ENCODE results near the gene BTBD1. TPM values are rescaled to one million over a fixed set of nuclear protein-coding genes. Genes with fewer than 3 reads are reported as not detected.
"Not testable (repeated sequence)": the region's sequence is repeated elsewhere in the genome, so short reads cannot be mapped to it uniquely, and the experiment has no call there.

Gene BTBD1
- total RNA-seq, 1 experiment from 2014 or later: 80.0 TPM

GRCh38 chr15:83010709-83011270 is 56.3 kb downstream of the BTBD1 start (continued):
- TF ChIP-seq ATF3 (IDR thresholded peaks at IDR 0.05): no peak
- no peak for TF ChIP-seq EZH2phosphoT487 (IDR thresholded peaks at IDR 0.05; ENCODE audit: borderline replicate concordance)
- no peak; the same call in 1 of the 2 replicates for TF ChIP-seq CBX3 (IDR thresholded peaks at IDR 0.05; ENCODE audit: low read depth)
- TF ChIP-seq RAD21 (IDR thresholded peaks at IDR 0.05; ENCODE audit: low read depth): peak; percentile 72
- no peak; the same call in 1 of the 2 replicates for TF ChIP-seq MAX (IDR thresholded peaks at IDR 0.05)
- TF ChIP-seq SRF (IDR thresholded peaks at IDR 0.05; ENCODE audit: low read depth): no peak; the same call in 1 of the 2 replicates
- no peak for TF ChIP-seq POLR2A (IDR thresholded peaks at IDR 0.05; ENCODE audit: borderline replicate concordance, extremely low read depth, insufficient read depth, insufficient read length)
- TF ChIP-seq EZH2 (IDR thresholded peaks at IDR 0.05): no peak
- no peak for TF ChIP-seq TCF7L2 (IDR thresholded peaks at IDR 0.05; ENCODE audit: borderline replicate concordance, extremely low read depth, insufficient read depth, insufficient read length)
- TF ChIP-seq FOSL1 (IDR thresholded peaks at IDR 0.05; ENCODE audit: low read depth): no peak
- TF ChIP-seq ZNF274 (IDR thresholded peaks at IDR 0.05; ENCODE audit: low read depth, low read length): no peak

GRCh38 chr15:83000672-83001031 is 66.4 kb downstream of the BTBD1 start:
- H3K79me2 ChIP-seq (ENCODE audit: insufficient read depth, low read length); BruUV-seq (replicated peaks); H3K4me3 ChIP-seq (replicated peaks in 1 of 2; ENCODE audit: low read depth in 1 of 2, low read length in 2 of 2); H3K27me3 ChIP-seq (ENCODE audit: insufficient read depth, low read length); POLR2A ChIA-PET; H3K4me2 ChIP-seq (ENCODE audit: low read length); RAD21 ChIA-PET (ENCODE audit: low non-redundant PET in 1 of 2, low total read pairs in 2 of 2, uncharacterized antibody in 2 of 2, unreplicated experiment in 2 of 2); DNase-seq (ENCODE audit: low read depth, low spot score); H2AFZ ChIP-seq (ENCODE audit: low read depth, low read length, poor library complexity, severe bottlenecking); H3K9me3 ChIP-seq (ENCODE audit: control insufficient read depth in 1 of 2, insufficient read depth in 1 of 2, low read depth in 1 of 2, low read length in 2 of 2); H3K9ac ChIP-seq (ENCODE audit: low read length); H3K36me3 ChIP-seq (ENCODE audit: control insufficient read depth in 1 of 2, insufficient read depth in 2 of 2, low read length in 2 of 2); H3K9me2 ChIP-seq (ENCODE audit: insufficient read depth); H3K27ac ChIP-seq (ENCODE audit: low read depth, low read length); H3K4me1 ChIP-seq (ENCODE audit: control insufficient read depth in 1 of 2, insufficient read depth in 2 of 2, low read length in 2 of 2); H4K20me1 ChIP-seq (ENCODE audit: insufficient read depth): not testable (repeated sequence)
- CTCF ChIA-PET: interaction anchor here (1.2 to 1.8 kb wide), 2 partner anchors 11 to 151 kb away, joined by 3 to 10 read pairs; partner anchors contain the start of gene C15orf40
- peak; percentile 29; the same call in 1 of the 2 replicates for ATAC-seq
- intact Hi-C loops (cut with micrococcal nuclease): loop anchor here (2.0 to 10.0 kb wide), 2 partner anchors 152 to 466 kb away; no protein-coding TSS in a partner anchor

All from HCT116 (cell line).